ENCODE results near the gene GAB1.

Gene GAB1

GRCh38 chr4:143382596-143382995 lies 45.9 kb downstream of the GAB1 start (continued):
- TF ChIP-seq PRDM10 (tag by site-specific recombination; IDR thresholded peaks at IDR 0.05) (no peak), ZNF433 (tag by site-specific recombination; IDR thresholded peaks at IDR 0.05; ENCODE audit: low read depth) (no peak), HIC1 (tag by site-specific recombination; IDR thresholded peaks at IDR 0.05) (no peak), ZBTB7A (tag by site-specific recombination; IDR thresholded peaks at IDR 0.05; ENCODE audit: low read depth) (no peak), ZNF707 (tag by site-specific recombination; IDR thresholded peaks at IDR 0.05) (no peak), ZNF324 (tag by site-specific recombination; IDR thresholded peaks at IDR 0.05) (no peak), TRIM28 (IDR thresholded peaks at IDR 0.05; ENCODE audit: borderline replicate concordance, low read length) (no peak)

- POLR2A ChIA-PET: no interaction called here
- H3K9me3 ChIP-seq (ENCODE audit: control insufficient read depth, insufficient read depth, low read depth, low read length): no peaks in the 10 kb centered on the region
- no peak for TF ChIP-seq ZNF449 (tag by site-specific recombination; IDR thresholded peaks at IDR 0.05)
- TF ChIP-seq RBAK (tag by site-specific recombination; IDR thresholded peaks at IDR 0.05): no peak
- no peak for TF ChIP-seq ZNF585B (tag by site-specific recombination; IDR thresholded peaks at IDR 0.05)
- TF ChIP-seq IKZF3 (tag by site-specific recombination; IDR thresholded peaks at IDR 0.05): no peak
- no peak for TF ChIP-seq PATZ1 (tag by site-specific recombination; IDR thresholded peaks at IDR 0.05)
- TF ChIP-seq FEZF1 (tag by site-specific recombination; IDR thresholded peaks at IDR 0.05): no peak
- H3K27ac ChIP-seq (ENCODE audit: extremely low read depth, low read depth, low read length): no peak overlapping the region
- H3K4me1 ChIP-seq (ENCODE audit: control insufficient read depth, insufficient read depth, low read length): peaks cover 10% of the 10 kb centered on the region; the same call in 1 of the 2 replicates
- H3K4me3 ChIP-seq (ENCODE audit: low read depth, low read length): no peak overlapping the region
- CTCF ChIA-PET: interaction anchor here (1.2 to 1.4 kb wide), 2 partner anchors 12 to 46 kb away, joined by 3 to 4 read pairs; partner anchors contain the start of gene GAB1
- H3K36me3 ChIP-seq (ENCODE audit: control insufficient read depth in 2 of 2, insufficient read depth in 1 of 2, low read length in 2 of 2): no peaks in the 10 kb centered on the region
These were observed 46.4 kb downstream of the GAB1 start for GRCh38 chr4:143383005-143383574.
